Transverse colon (tissue), 4 donors: Measurements from ENCODE around the gene SLC39A6. TPM values are rescaled to one million over a fixed set of nuclear protein-coding genes. Genes with fewer than 3 reads are reported as not detected.

Experiments
- DNase-seq: peaks from one replicate; pipeline ENCODE4 v3.0.0-alpha.2; 2019
- H3K27ac ChIP-seq, 4 donors: fragments of 200-600 bp; sonication (generic); 2 replicates each; pipeline ENCODE4 v1.5.1; 2016 to 2018; ENCODE audit warnings: inconsistent platforms in 4 of 4
- H3K27me3 ChIP-seq: fragments of 200-600 bp; sonication (generic); 2 replicates; pipeline ENCODE4 v1.5.1; 2017; ENCODE audit warnings: inconsistent platforms
- H3K36me3 ChIP-seq, 4 donors: fragments of 200-600 bp; sonication (generic); 2 replicates each; pipeline ENCODE4 v1.5.1; 2017 to 2019; ENCODE audit warnings: inconsistent platforms in 4 of 4
- H3K4me1 ChIP-seq, 4 donors: fragments of 200-600 bp; sonication (generic); 2 replicates each; pipeline ENCODE4 v1.5.1; 2017 to 2020; ENCODE audit warnings: inconsistent platforms in 4 of 4
- H3K4me3 ChIP-seq, 4 donors: fragments of 200-600 bp; sonication (generic); 1 replicate in 1 of 4; 2 replicates in 3 of 4; pipeline versions ENCODE4 v1.5.1 to v1.6.1; 2017 to 2019; ENCODE audit warnings: inconsistent platforms in 4 of 4
- H3K9me3 ChIP-seq, 2 donors: fragments of 200-600 bp; sonication (generic); 2 replicates each; pipeline ENCODE4 v1.5.1; 2017 to 2019; ENCODE audit warnings: inconsistent platforms in 2 of 2
- EP300 ChIP-seq: sonication (generic); formaldehyde crosslinking; IDR thresholded peaks from one replicate; pipeline ENCODE4 v1.6.1; 2017; ENCODE audit warnings: antibody characterized with exemption, low read depth
- POLR2A ChIP-seq: fragments of 450-650 bp; IDR thresholded peaks from one replicate; pipeline ENCODE4 v1.6.1; 2016; ENCODE audit warnings: antibody characterized with exemption, mild to moderate bottlenecking, moderate library complexity
- POLR2AphosphoS5 ChIP-seq, 3 donors: sonication (generic); formaldehyde crosslinking; IDR thresholded peaks; one replicate each; pipeline ENCODE4 v1.6.1; 2016; ENCODE audit warnings: antibody characterized with exemption in 3 of 3
- WGBS, 2 donors: methylation state at CpG; one replicate each; pipeline ENCODE4 v1.1.5; 2018; ENCODE audit warnings: low coverage in 1 of 2; 5-methylcytosine and 5-hydroxymethylcytosine counted together
- in situ Hi-C, 4 donors: fragments of 200-750 bp; cut with MboI; loops; one replicate each; pipeline versions ENCODE4 v1.15.0 to v1.15.1; 2017; ENCODE audit warnings: low sequenced_read_pairs in 3 of 4, low pct_ligation_motif_present in 1 of 4, low pct_unique_long_range_greater_than_20kb in 1 of 4
- intact Hi-C: fragments of 100-400 bp; cut with DNase I; formaldehyde crosslinking; loops from one replicate; pipeline ENCODE4 v1.15.1; 2023; ENCODE audit warnings: low total_unique reads
- total RNA-seq, 4 donors: library from RNA; depleted of rRNA; stranded (reverse); fragments of >200 nt; gene quantifications; one replicate each; pipeline ENCODE4 v1.1.0, GENCODE V29; 2016
- TF ChIP-seq, protein P1 (sequence below), 5 experiments: fragments of 200-600 bp in 3 of 5; fragments of 450-650 bp in 2 of 5; sonication (generic) in 3 of 5; IDR thresholded peaks; 1 replicate in 2 of 5; 2 replicates in 3 of 5; pipeline ENCODE4 v1.5.1; 2016 to 2017; ENCODE audit warnings: antibody characterized with exemption in 5 of 5, inconsistent platforms in 3 of 5, mild to moderate bottlenecking in 2 of 5, moderate library complexity in 1 of 5

The SLC39A6 gene
- total RNA-seq, 4 donors from 2014 or later, result 4.5 to 24.3 (median 19.6) TPM

DNA sequence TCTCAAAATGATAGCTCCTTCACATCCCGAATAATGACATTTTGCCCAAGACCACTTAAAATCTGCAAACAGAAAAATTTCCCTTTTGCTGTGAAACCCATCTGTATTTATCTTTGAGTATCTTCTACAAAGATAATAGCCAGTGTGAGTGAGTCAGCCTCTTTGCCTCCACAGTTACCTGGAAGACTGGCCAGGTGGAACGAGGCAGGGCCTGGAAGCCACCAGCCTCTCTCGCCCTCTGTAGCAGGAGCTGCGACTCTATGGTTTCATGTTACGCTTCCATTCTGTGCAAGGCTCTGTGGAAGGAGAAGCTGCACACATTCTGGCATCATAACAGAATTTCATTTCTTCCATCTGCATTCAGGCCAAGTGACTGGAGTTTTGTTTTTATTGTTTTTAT is 10.1 kb upstream of the SLC39A6 start:
- H3K27ac ChIP-seq, result no peak overlapping the region
- intact Hi-C loops (no loop called here), in situ Hi-C loops (no loop called here)
- TF ChIP-seq, protein P1, sequence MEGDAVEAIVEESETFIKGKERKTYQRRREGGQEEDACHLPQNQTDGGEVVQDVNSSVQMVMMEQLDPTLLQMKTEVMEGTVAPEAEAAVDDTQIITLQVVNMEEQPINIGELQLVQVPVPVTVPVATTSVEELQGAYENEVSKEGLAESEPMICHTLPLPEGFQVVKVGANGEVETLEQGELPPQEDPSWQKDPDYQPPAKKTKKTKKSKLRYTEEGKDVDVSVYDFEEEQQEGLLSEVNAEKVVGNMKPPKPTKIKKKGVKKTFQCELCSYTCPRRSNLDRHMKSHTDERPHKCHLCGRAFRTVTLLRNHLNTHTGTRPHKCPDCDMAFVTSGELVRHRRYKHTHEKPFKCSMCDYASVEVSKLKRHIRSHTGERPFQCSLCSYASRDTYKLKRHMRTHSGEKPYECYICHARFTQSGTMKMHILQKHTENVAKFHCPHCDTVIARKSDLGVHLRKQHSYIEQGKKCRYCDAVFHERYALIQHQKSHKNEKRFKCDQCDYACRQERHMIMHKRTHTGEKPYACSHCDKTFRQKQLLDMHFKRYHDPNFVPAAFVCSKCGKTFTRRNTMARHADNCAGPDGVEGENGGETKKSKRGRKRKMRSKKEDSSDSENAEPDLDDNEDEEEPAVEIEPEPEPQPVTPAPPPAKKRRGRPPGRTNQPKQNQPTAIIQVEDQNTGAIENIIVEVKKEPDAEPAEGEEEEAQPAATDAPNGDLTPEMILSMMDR (IDR thresholded peaks at IDR 0.05), result no peak
- TF ChIP-seq EP300 (no peak), POLR2A (no peak), POLR2AphosphoS5 (IDR thresholded peaks at IDR 0.05) (no peak)
- H3K27me3 ChIP-seq, result no peaks in the 10 kb centered on the region
- no peak for DNase-seq
- 96 to 100% methylated on average over 2 to 5 of the region's 5 CpGs for WGBS, 2 donors
- no peak overlapping the region for H3K4me3 ChIP-seq
- H3K4me1 ChIP-seq, result no peaks in the 10 kb centered on the region
- no peaks in the 10 kb centered on the region for H3K9me3 ChIP-seq
- H3K36me3 ChIP-seq, result peaks cover 0 to 74% (median 26%) of the 10 kb centered on the region in 4 donors

DNA sequence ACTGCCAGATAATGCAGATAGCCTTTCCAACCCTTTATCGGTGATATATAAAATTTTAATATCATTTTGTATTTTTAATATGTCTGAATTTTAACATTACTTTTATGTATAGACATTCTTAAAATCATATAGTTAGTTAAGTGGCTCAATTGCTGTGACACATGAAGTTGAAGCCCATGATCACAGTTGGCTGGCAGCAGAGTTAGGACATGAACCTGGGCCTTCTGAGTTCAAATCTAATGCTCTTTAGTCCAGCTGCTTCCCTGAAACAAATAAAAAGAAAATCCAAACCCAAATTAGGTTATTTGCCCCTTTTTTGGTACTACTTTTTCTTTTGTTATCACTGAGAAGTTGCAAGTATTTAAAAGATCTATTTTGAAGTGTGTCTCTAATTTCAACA is 6.1 kb upstream of the SLC39A6 start:
- no peak overlapping the region for H3K4me3 ChIP-seq
- peaks cover 0 to 38% (median 14%) of the 10 kb centered on the region in 4 donors for H3K36me3 ChIP-seq
- no peaks in the 10 kb centered on the region for H3K9me3 ChIP-seq
- in situ Hi-C loops (no loop called here), intact Hi-C loops (no loop called here)
- no peak overlapping the region for H3K27ac ChIP-seq
- no peaks in the 10 kb centered on the region for H3K27me3 ChIP-seq
- TF ChIP-seq, protein P1 (IDR thresholded peaks at IDR 0.05), result no peak
- TF ChIP-seq POLR2A (no peak), EP300 (no peak), POLR2AphosphoS5 (IDR thresholded peaks at IDR 0.05) (no peak)
- DNase-seq, result no peak
- H3K4me1 ChIP-seq, result peaks cover 7 to 26% (median 12%) of the 10 kb centered on the region in 4 donors
- WGBS, 2 donors, result 98 to 100% methylated on average over 1 of the region's 1 CpG

DNA sequence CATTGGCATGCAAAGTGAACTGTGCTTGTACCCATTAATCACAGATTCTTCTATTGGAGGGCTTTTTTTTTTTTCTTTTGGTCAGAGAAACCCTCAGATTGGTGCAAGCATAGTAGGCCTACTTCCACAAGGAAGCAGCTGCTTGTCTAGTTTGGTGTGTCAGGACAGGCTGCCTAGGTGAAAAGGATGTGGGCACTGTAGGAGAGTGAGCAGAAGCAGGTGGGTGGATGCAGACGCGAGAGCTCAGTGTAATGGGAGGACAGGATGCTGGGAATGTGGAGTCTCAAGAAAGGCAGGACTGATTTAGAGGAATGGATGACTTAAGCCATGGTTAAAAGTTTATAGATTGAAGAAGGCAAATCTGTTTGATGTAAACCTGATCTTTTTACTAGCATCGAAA is 3.6 kb upstream of the SLC39A6 start:
- 88 to 94% methylated on average over 3 of the region's 3 CpGs for WGBS, 2 donors
- no peak for DNase-seq
- Histone ChIP-seq H3K36me3 (peaks cover 0 to 12% (median 3%) of the 10 kb centered on the region in 4 donors), H3K4me3 (no peak overlapping the region), H3K9me3 (no peaks in the 10 kb centered on the region), H3K4me1 (peaks cover 7 to 33% (median 19%) of the 10 kb centered on the region in 4 donors), H3K27me3 (no peaks in the 10 kb centered on the region), H3K27ac (no peak overlapping the region)
- TF ChIP-seq POLR2AphosphoS5 (IDR thresholded peaks at IDR 0.05), result no peak
- no peak for TF ChIP-seq POLR2A
- TF ChIP-seq, protein P1 (IDR thresholded peaks at IDR 0.05), result no peak
- TF ChIP-seq EP300, result no peak
- intact Hi-C loops (no loop called here), in situ Hi-C loops (no loop called here)

- TF ChIP-seq, protein P1 (IDR thresholded peaks at IDR 0.05), result no peak
- TF ChIP-seq EP300 (no peak), POLR2AphosphoS5 (IDR thresholded peaks at IDR 0.05) (no peak), POLR2A (no peak)
- 86% methylated on average over 7 to 9 of the region's 9 CpGs for WGBS, 2 donors
- no peaks in the 10 kb centered on the region for H3K9me3 ChIP-seq
- in situ Hi-C loops, result no loop called here
- H3K27me3 ChIP-seq, result no peaks in the 10 kb centered on the region
- H3K36me3 ChIP-seq, result peaks cover 0 to 7% (median under 1%) of the 10 kb centered on the region in 4 donors
- no peak overlapping the region for H3K4me3 ChIP-seq
- no peak overlapping the region for H3K27ac ChIP-seq
- no peak for DNase-seq
- peaks cover 7 to 33% (median 19%) of the 10 kb centered on the region in 4 donors for H3K4me1 ChIP-seq
- intact Hi-C loops, result no loop called here
Measured at GRCh38 chr18:36131692-36132483, 2.7 kb upstream of the SLC39A6 start.
